Liver (tissue), 3 donors: ENCODE measurements around the gene NFIB.

Experiments used
- JUND ChIP-seq, 2 donors: IDR thresholded peaks; 2 replicates each; pipeline ENCODE4 v1.6.1; 2016; ENCODE audit warnings: antibody characterized with exemption in 2 of 2
- NR2F2 ChIP-seq: IDR thresholded peaks from 2 replicates; pipeline ENCODE4 v1.6.1; 2016; ENCODE audit warnings: antibody characterized with exemption
- RAD21 ChIP-seq, 2 donors: IDR thresholded peaks; 2 replicates each; pipeline ENCODE4 v1.6.1; 2016; ENCODE audit warnings: antibody characterized with exemption in 2 of 2, mild to moderate bottlenecking in 2 of 2
- TF ChIP-seq, protein P1 (sequence below): fragments of 150-350 bp; IDR thresholded peaks from 2 replicates; pipeline ENCODE4 v1.5.1; 2017; ENCODE audit warnings: improper control_type of control experiment, low read depth, low read length; ENCODE audit not compliant: missing input control
- TF ChIP-seq, protein P2 (sequence below): IDR thresholded peaks from 2 replicates; pipeline ENCODE4 v1.6.1; 2016; ENCODE audit warnings: antibody characterized with exemption, mild to moderate bottlenecking
- donor health status: healthy.
- donor health status: healthy.

- TF ChIP-seq, protein P1, sequence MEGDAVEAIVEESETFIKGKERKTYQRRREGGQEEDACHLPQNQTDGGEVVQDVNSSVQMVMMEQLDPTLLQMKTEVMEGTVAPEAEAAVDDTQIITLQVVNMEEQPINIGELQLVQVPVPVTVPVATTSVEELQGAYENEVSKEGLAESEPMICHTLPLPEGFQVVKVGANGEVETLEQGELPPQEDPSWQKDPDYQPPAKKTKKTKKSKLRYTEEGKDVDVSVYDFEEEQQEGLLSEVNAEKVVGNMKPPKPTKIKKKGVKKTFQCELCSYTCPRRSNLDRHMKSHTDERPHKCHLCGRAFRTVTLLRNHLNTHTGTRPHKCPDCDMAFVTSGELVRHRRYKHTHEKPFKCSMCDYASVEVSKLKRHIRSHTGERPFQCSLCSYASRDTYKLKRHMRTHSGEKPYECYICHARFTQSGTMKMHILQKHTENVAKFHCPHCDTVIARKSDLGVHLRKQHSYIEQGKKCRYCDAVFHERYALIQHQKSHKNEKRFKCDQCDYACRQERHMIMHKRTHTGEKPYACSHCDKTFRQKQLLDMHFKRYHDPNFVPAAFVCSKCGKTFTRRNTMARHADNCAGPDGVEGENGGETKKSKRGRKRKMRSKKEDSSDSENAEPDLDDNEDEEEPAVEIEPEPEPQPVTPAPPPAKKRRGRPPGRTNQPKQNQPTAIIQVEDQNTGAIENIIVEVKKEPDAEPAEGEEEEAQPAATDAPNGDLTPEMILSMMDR, result no peak
- TF ChIP-seq NR2F2, result peak; percentile 57
- peak in 1 of 2 donors; percentile 19 for TF ChIP-seq RAD21 (IDR thresholded peaks at IDR 0.05)
- TF ChIP-seq, protein P2, sequence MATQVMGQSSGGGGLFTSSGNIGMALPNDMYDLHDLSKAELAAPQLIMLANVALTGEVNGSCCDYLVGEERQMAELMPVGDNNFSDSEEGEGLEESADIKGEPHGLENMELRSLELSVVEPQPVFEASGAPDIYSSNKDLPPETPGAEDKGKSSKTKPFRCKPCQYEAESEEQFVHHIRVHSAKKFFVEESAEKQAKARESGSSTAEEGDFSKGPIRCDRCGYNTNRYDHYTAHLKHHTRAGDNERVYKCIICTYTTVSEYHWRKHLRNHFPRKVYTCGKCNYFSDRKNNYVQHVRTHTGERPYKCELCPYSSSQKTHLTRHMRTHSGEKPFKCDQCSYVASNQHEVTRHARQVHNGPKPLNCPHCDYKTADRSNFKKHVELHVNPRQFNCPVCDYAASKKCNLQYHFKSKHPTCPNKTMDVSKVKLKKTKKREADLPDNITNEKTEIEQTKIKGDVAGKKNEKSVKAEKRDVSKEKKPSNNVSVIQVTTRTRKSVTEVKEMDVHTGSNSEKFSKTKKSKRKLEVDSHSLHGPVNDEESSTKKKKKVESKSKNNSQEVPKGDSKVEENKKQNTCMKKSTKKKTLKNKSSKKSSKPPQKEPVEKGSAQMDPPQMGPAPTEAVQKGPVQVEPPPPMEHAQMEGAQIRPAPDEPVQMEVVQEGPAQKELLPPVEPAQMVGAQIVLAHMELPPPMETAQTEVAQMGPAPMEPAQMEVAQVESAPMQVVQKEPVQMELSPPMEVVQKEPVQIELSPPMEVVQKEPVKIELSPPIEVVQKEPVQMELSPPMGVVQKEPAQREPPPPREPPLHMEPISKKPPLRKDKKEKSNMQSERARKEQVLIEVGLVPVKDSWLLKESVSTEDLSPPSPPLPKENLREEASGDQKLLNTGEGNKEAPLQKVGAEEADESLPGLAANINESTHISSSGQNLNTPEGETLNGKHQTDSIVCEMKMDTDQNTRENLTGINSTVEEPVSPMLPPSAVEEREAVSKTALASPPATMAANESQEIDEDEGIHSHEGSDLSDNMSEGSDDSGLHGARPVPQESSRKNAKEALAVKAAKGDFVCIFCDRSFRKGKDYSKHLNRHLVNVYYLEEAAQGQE, result no peak
- TF ChIP-seq JUND (IDR thresholded peaks at IDR 0.05), result no peak
These were observed 206.0 kb downstream of the NFIB start for GRCh38 chr9:14107977-14108376.
